ENCODE results near the gene ATXN1L. TPM values are rescaled to one million over a fixed set of nuclear protein-coding genes. Genes with fewer than 3 reads are reported as not detected.

The ATXN1L gene
- total RNA-seq, 3 donors from 2014 or later = 15.3 to 17.3 (median 15.5) TPM

DNA sequence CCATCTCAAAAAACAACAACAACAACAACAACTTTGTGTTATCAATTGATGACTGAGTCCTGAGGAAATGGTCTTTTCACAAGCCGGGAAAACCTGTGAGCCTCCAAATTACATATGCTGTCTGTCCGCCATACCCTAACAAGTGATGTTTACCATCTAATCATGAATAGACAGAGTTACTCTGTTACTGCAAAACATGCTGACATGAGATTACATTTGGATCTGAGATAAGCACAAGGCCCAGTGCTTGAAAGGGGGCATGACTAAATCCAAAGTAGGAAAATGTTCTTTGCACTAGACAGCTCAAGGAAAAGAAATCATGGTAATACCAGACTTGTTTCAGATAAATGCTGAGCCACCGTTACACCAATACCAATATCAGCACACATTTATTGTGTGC lies 8.6 kb upstream of the ATXN1L start:
- DNase-seq = no peak
- Mint-ChIP-seq H3K27me3 (ENCODE audit: low read depth) (no peaks in the 10 kb centered on the region), H3K4me1 (ENCODE audit: low read depth) (peaks cover 8% of the 10 kb centered on the region), H3K36me3 (ENCODE audit: insufficient read depth) (no peaks in the 10 kb centered on the region), H3K4me3 (no peak overlapping the region), H3K9me3 (no peaks in the 10 kb centered on the region)
- no peak for ATAC-seq

DNA sequence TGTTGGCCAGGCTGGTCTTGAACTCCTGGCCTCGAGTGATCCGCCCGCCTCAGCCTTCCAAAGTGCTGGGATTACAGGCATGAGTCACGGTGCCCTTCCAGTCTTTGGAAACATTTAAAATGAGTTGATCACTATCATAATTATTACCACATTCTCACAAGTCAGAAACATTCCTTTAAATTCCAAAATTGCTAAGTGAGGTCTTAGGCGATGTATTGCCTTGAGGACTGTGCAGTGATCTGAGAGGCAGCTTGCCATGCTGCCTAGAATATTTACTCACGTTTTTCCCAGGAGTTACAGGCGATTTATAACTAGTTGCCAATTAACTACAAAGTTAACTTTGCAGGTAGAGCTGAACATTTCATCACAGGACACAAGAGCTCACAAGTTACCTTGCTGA lies 5.7 kb upstream of the ATXN1L start:
- peaks cover 13% of the 10 kb centered on the region for H3K4me1 Mint-ChIP-seq (ENCODE audit: low read depth)
- ATAC-seq = no peak
- no peak for DNase-seq
- no peaks in the 10 kb centered on the region for H3K9me3 Mint-ChIP-seq
- H3K36me3 Mint-ChIP-seq (ENCODE audit: insufficient read depth) = no peaks in the 10 kb centered on the region
- H3K4me3 Mint-ChIP-seq = no peak overlapping the region
- H3K27me3 Mint-ChIP-seq (ENCODE audit: low read depth) = no peaks in the 10 kb centered on the region

DNA sequence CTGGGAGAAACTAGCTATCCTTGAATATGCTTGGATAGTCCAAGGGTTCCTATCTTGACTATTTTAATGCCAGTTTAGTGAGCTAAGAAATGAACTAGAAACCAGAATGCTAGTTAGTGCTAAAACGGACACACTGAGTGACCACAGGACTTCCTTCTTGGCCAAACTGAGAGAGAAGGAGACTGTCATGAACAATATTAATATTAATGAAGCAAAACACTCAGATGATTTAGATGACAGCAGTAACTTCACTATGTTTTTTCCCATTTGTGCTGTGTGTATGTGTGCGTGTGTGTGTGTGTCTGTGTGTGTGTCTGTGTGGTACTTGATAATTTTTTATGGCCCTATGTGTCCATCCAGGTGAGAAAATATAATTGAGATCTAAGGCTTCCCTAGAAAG lies 2.2 kb upstream of the ATXN1L start:
- H3K9me3 Mint-ChIP-seq = no peaks in the 10 kb centered on the region
- H3K36me3 Mint-ChIP-seq (ENCODE audit: insufficient read depth) = peaks cover 8% of the 10 kb centered on the region
- peaks cover 38% of the 10 kb centered on the region for H3K4me1 Mint-ChIP-seq (ENCODE audit: low read depth)
- no peak overlapping the region for H3K4me3 Mint-ChIP-seq
- ATAC-seq (no peak), DNase-seq (no peak)
- H3K27me3 Mint-ChIP-seq (ENCODE audit: low read depth) = no peaks in the 10 kb centered on the region

DNA sequence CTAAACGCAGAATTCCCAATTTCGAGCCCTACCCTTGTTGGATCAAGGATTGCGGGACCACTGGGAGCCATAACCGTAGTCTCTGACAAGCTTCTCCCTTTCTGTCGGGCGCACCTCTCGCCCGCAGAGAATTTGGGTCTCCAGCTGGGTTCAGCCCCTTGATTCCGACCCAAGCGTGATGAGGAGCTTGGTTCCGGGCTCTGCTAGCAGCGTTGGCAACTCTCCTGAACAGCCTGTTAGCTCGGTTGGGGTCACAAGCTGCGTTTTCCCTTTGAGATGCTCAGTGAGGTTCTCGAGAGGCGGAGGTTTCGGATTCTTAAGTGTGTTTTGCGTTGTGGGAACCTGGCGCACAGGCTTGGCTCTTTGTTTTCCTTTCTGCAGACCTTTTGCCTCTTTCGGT lies 655 bp downstream of the ATXN1L start:
- Mint-ChIP-seq H3K36me3 (ENCODE audit: insufficient read depth) (peaks cover 21% of the 10 kb centered on the region), H3K4me1 (ENCODE audit: low read depth) (peaks cover 39% of the 10 kb centered on the region), H3K9me3 (no peaks in the 10 kb centered on the region), H3K27me3 (ENCODE audit: low read depth) (no peaks in the 10 kb centered on the region), H3K4me3 (peak overlapping the region; percentile 93)
- peak; percentile 2 for ATAC-seq
- no peak for DNase-seq

DNA sequence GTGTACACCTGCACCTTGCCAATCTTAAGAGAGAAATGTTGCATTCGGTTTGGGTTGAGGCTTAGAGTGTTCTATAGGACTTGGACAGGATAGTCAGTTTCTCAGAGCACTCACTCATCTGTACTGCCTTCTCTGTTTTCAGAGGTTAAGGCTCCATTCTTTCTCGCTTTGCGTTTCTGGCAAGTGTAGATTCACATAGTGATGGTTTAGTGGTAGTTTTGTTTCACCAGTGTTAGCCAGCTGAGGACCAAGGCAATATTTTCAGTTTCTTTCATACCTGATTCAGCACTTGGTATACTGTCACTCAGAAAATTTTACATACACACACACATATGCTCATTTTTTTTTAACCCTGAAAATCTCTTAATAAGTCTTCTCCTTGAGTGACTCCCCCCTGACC lies 1.3 kb downstream of the ATXN1L start:
- Mint-ChIP-seq H3K27me3 (ENCODE audit: low read depth) (no peaks in the 10 kb centered on the region), H3K36me3 (ENCODE audit: insufficient read depth) (peaks cover 25% of the 10 kb centered on the region), H3K9me3 (no peaks in the 10 kb centered on the region), H3K4me3 (peak overlapping the region; percentile 93), H3K4me1 (ENCODE audit: low read depth) (peaks cover 43% of the 10 kb centered on the region)
- ATAC-seq = no peak
- DNase-seq = no peak

DNA sequence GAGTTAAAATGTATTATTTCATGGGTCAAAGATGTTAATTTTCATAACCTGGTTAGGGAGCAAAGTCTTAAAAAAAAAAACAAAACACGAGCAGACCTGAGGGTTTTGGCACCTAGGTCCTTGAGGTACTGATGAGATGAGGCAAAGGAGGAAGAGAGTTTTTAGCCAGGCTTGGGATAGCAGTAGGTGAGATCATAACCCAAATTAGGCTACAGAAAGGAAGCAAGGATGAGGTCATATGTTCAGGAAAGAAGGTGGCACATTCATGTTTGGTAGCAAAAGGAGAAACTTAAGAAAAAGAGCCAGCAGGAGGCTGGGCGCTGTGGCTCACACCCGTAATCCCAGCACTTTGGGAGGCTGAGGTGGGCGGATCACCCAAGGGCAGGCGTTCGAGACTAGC lies 2.8 kb downstream of the ATXN1L start:
- Mint-ChIP-seq H3K36me3 (ENCODE audit: insufficient read depth) (peaks cover 32% of the 10 kb centered on the region), H3K9me3 (no peaks in the 10 kb centered on the region)
- ATAC-seq = no peak

DNA sequence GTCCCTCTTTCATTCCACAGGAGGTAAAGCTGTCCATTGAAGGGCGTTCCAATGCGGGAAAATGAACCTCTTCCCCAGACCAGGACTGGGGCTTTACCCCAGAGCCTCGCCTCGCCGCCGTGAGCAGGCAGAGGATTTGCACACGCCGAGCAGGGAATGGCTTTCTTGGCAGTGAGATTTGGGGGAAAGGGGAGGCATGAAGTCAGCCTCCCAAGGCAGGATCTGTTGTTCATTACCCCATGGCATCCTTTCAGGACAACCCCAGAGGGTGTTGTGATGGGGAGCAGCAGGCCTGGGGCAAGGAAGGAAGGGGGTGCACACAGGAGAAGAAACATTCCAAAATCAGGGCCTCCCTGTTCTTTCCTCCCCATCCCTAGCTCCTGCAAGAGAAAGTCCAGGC lies 6.0 kb downstream of the ATXN1L start:
- no peak overlapping the region for H3K4me3 Mint-ChIP-seq
- ATAC-seq = no peak
- H3K9me3 Mint-ChIP-seq = no peaks in the 10 kb centered on the region
- DNase-seq = no peak
- peaks cover 73% of the 10 kb centered on the region for H3K4me1 Mint-ChIP-seq (ENCODE audit: low read depth)
- peaks cover 38% of the 10 kb centered on the region for H3K36me3 Mint-ChIP-seq (ENCODE audit: insufficient read depth)
- no peaks in the 10 kb centered on the region for H3K27me3 Mint-ChIP-seq (ENCODE audit: low read depth)

More for the DNA sequence above, 2.8 kb downstream of the ATXN1L start:
- peak overlapping the region; percentile 1 for H3K4me3 Mint-ChIP-seq
- no peaks in the 10 kb centered on the region for H3K27me3 Mint-ChIP-seq (ENCODE audit: low read depth)
- H3K4me1 Mint-ChIP-seq (ENCODE audit: low read depth) = peaks cover 50% of the 10 kb centered on the region
- no peak for DNase-seq

DNA sequence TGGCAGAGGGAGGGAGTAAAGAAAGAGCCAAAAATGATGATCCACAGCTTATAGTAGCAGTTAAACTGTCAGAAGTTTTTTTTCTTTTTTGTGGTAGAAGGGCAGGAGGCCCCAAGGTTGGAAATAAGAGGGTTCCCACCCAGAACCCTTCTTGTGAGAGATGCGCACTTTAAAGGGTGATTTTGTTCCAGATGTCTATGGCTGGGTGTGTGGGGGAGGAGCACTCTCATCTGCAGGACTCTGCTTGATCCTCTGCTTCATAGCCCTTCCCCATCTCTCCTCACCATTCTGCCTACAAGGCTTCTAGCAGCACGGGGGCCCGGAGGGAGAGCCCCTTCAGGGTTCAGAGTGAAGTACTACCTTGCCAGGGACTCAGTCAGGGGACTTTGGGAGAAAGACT lies 6.4 kb downstream of the ATXN1L start:
- Mint-ChIP-seq H3K4me1 (ENCODE audit: low read depth) (peaks cover 72% of the 10 kb centered on the region), H3K4me3 (no peak overlapping the region), H3K9me3 (no peaks in the 10 kb centered on the region), H3K27me3 (ENCODE audit: low read depth) (no peaks in the 10 kb centered on the region), H3K36me3 (ENCODE audit: insufficient read depth) (peaks cover 38% of the 10 kb centered on the region)
- ATAC-seq (no peak), DNase-seq (no peak)

DNA sequence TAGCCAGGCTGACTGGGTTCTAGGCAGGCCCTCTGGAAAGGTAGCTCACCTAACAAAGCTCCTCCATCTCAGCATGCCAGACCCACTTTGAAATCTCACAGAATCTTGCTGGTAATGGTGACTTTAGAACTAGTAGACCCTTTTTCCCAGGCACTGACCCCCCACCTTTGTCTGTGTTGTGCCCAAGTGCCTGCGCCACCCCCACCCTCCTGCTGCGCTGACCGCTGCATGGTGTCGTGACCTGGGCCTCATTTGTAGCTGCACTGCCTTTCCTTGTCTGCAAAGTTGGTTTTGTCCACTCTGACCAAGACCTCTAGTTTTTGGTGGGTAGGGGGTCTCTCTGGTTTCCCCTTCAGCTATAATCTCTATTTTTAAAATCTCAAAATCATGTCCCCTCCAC lies 6.8 kb downstream of the ATXN1L start:
- DNase-seq (no peak), ATAC-seq (no peak)
- peaks cover 71% of the 10 kb centered on the region for H3K4me1 Mint-ChIP-seq (ENCODE audit: low read depth)
- H3K9me3 Mint-ChIP-seq = no peaks in the 10 kb centered on the region
- no peaks in the 10 kb centered on the region for H3K27me3 Mint-ChIP-seq (ENCODE audit: low read depth)
- no peak overlapping the region for H3K4me3 Mint-ChIP-seq
- peaks cover 38% of the 10 kb centered on the region for H3K36me3 Mint-ChIP-seq (ENCODE audit: insufficient read depth)

DNA sequence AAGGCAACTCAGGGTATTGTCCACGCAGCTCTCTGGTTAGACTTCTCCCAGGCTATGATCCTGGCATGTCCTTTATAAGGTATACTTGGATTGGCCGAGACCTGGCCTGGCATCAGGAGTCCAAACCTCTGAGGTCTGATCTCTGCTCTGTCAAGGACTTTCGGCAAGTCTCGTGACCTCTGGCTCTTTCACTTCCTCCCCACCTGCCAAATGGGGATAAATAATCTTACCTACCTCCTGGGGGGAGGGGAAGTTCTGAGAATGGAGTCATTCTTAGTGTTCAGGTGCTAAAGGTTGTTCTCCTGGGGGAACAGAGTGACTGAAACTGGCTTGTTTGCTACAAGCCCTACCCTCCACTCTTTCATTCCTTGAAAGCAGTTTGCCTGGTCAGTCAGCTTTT lies 7.6 kb downstream of the ATXN1L start:
- Mint-ChIP-seq H3K27me3 (ENCODE audit: low read depth) (no peaks in the 10 kb centered on the region), H3K4me1 (ENCODE audit: low read depth) (peaks cover 62% of the 10 kb centered on the region), H3K9me3 (no peaks in the 10 kb centered on the region), H3K4me3 (no peak overlapping the region), H3K36me3 (ENCODE audit: insufficient read depth) (peaks cover 32% of the 10 kb centered on the region)
- DNase-seq (no peak), ATAC-seq (no peak)

DNA sequence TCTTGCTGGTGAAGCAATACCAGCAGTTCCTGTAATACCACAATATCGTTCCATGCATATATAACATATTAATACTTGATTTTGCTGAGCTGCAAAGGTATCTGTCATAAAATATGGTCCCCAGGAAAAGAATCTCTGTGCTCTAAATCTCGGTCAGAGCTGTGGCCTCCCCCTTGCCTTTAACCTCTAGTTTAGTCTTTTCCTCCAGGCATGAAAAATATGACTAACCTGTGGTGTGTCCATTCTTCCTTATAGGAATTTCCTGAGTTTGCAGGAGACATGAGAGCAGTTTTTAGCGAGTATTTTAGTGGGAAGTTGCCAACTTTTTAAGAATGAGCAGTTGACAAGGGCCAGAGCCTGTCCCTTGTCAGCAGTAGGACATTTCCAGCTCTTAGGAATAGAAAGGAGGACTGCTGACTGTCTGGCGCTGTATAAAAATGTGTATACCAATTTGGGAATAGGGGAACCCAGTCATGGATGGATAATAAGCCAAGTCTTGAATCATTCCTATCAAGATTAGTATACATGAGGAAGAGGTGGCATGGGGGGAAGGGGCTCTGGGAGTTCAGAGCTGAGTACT lies 8.7 kb downstream of the ATXN1L start:
- no peak for ATAC-seq
- Mint-ChIP-seq H3K4me1 (ENCODE audit: low read depth) (peaks cover 64% of the 10 kb centered on the region), H3K36me3 (ENCODE audit: insufficient read depth) (peaks cover 30% of the 10 kb centered on the region), H3K9me3 (no peaks in the 10 kb centered on the region), H3K27me3 (ENCODE audit: low read depth) (no peaks in the 10 kb centered on the region), H3K4me3 (no peak overlapping the region)
- DNase-seq = no peak

DNA sequence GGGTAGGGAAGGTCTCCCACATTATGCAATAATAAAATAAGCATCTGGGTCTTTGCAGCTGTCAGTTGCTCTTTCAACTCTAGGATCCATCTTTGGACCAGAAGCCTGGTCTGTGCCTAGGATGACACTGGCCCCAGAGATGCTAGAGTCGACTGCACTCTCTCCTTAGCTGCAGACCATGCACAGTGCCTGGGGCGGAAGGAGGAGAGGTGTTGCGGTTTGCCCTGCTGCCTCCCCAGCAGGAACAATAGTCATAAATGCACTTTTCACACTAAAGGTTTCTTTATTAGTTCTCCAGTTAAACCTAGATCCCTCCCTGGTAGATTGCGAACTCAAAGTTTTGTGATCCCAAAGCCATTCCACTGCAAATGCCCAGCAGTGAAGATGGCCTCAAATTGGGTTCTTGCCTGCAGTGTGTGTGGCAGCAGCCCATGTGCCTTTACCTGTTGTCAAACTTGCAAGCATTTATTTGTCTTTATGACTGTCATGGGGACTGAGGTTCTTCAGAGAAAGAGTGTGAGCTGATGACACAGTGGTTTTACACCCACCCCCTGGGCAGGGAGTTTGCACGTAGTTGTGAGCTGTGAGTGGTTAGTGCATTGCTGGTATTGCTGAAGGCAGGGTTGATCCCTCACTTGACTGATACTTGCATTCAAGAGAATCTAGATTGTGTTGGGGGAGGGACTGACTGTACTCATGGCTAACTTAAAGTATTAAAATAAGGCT lies 10.3 kb downstream of the ATXN1L start:
- Mint-ChIP-seq H3K27me3 (ENCODE audit: low read depth) (no peaks in the 10 kb centered on the region), H3K4me3 (peak overlapping the region; percentile 43), H3K36me3 (ENCODE audit: insufficient read depth) (peaks cover 30% of the 10 kb centered on the region), H3K9me3 (no peaks in the 10 kb centered on the region), H3K4me1 (ENCODE audit: low read depth) (peaks cover 65% of the 10 kb centered on the region)
- DNase-seq = no peak
- peak; percentile 69 to 86 for ATAC-seq

DNA sequence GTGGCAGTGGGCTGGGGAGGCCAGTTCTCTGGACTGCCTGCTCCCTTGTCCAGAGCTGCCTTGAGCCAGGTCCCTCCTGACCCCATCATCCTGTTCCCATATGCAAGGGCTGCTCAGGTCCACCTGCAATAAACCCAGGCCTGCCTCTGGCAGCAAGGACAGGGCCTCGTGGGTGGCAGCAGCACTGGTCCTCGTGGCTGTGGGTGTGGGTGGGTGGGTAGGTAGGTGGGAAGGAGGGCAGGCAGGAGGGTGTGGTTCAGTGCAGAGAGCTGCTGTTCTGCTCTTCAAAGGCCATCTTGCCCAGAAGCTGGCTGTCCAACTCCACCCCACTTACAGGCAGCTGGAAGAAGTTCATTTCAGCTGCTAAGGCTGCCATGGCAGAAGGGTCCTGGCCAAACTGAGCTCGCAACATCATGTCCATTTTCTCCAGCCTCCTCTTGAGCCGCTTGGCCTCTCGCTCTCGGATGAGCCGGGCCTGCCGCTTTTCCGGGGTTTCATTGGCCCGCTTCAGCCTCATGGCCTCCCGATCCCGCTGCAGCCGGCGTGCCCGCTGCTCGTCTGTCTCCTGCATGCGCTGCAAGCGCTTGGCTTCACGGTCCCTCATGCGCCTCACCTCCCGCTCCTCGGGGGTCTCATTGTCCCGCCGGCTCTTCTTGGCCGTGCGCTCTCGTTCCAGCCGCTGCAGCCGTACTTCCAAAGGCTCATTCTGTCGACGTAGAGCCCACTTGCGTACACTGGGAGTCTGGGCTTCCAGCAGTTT lies 14.2 kb downstream of the ATXN1L start:
- no peak for ATAC-seq
- peaks cover 20% of the 10 kb centered on the region for H3K36me3 Mint-ChIP-seq (ENCODE audit: insufficient read depth)
- H3K4me3 Mint-ChIP-seq = no peak overlapping the region

DNA sequence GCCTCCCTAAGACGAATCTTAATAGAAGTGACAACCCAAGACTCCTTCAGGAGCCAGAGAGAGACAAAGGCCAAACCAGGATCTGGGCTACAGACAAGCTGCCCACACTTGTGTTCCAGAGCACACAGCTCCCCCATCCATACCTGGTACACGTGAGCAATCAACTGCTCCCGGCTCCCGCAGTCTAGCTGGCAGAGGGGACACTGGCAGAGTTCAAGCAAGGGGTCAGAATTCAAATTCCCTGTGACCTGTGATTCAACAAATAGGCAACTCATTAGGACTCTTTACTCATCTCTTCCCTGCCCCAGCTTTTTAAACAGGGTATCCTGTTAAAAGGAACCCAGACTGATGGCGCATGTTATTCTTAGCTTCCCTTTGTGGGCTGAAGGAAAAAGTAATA lies 18.2 kb downstream of the ATXN1L start:
- H3K4me3 Mint-ChIP-seq = no peak overlapping the region
- H3K4me1 Mint-ChIP-seq (ENCODE audit: low read depth) = peaks cover 6% of the 10 kb centered on the region
- peaks cover 19% of the 10 kb centered on the region for H3K36me3 Mint-ChIP-seq (ENCODE audit: insufficient read depth)

More for the DNA sequence above, 14.2 kb downstream of the ATXN1L start:
- no peak for DNase-seq
- Mint-ChIP-seq H3K27me3 (ENCODE audit: low read depth) (no peaks in the 10 kb centered on the region), H3K9me3 (no peaks in the 10 kb centered on the region), H3K4me1 (ENCODE audit: low read depth) (peaks cover 31% of the 10 kb centered on the region)

More for the DNA sequence above, 18.2 kb downstream of the ATXN1L start:
- Mint-ChIP-seq H3K9me3 (no peaks in the 10 kb centered on the region), H3K27me3 (ENCODE audit: low read depth) (no peaks in the 10 kb centered on the region)
- DNase-seq = no peak
- no peak for ATAC-seq

Measured in activated T-cell treated with anti-CD3 and anti-CD28 coated beads, Interleukin-2, amount 50 U/mL, for 4 hours (primary cell).